NCI-H2196 treated with DMSO at 0.1 percent for 48 hours (cell line): ENCODE measurements around the gene GTPBP1.
A peak's percentile ranks its signal among the peaks of the same experiment; 100 is the strongest.

ENCODE experiments used
- DNase-seq: peaks from one replicate; lab custom pipeline; 2025; ENCODE audit not compliant: unreplicated experiment; lab: John Stamatoyannopoulos, UW

Gene GTPBP1

DNA sequence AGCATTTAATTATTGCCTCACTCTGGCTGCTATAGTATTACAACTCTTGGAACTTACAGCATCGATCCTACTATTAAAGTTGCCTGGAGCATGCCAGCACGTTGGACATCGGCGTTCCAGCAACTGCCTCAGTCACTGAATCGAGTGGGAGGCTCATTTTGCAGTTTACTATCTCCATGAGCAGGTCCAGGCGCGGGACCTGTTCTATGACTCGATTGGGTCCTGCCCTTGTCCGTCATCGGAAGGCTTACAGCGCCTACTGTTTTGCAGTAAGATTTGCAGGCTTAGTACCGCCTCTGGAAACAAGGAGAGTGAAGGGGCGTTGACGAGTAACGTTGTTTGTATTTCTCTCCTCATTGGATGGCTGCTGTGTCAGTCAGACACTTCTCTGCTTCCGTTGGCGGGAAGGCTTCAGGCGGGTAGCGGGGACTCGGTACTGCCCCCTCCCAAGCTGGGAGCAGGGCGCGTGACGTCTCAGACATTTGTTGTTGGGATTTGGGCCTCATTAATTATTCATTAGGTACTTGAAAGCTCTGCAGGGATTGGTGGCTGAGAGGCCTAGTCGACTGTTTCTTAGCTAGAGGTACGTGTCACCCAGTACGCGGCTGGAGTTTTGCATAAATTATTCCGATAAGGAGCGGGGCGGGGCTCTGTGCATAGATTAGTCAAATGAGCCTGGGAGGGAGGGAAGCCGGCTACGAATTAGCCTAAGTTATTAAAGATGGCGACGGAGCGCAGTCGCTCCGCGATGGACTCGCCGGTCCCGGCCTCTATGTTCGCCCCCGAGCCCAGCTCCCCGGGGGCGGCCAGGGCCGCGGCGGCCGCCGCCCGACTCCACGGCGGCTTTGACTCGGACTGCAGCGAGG is at the start of gene GTPBP1:
Gene GTPBP1, plus strand, starts transcription at position 710 of the 866 bp plus-strand sequence. Its CDS starts 12 bp downstream, at position 722.
- peak; percentile 95 for DNase-seq

GRCh38 chr22:38656256-38657044 is 49.3 kb upstream of the GTPBP1 start, which contains the start of the genes CBY1 and FAM227A:
Gene CBY1, plus strand, starts transcription at chr22:38656638. Its CDS starts 11,417 bp downstream, at chr22:38668055.
Gene FAM227A, minus strand, starts transcription at chr22:38656392. Its CDS starts 6,224 bp downstream, at chr22:38650168.
- DNase-seq: peak; percentile 66

- DNase-seq: no peak
Measured at GRCh38 chr22:38657045-38657909, 48.5 kb upstream of the GTPBP1 start.

- no peak for DNase-seq
Measured at GRCh38 chr22:38674888-38675287, 30.9 kb upstream of the GTPBP1 start.

DNA sequence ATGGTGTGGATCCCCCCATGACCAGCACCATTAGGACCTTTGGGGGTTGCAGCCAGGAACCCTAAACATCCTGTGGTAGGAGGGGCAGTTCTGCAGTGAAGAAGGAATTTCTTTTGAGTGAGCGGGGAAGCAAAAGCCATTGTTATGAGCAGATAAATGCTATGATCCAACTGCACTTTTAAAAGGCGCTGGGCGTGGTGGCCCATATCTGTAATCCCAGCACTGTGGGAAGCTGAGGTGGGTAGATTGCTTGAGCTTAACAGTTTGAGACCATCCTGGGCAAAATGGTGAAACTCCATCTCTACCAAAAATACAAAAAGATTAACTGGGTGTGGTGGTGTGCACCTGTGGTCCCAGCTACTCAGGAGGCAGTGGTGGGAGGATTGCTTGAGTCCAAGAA is 29.9 kb upstream of the GTPBP1 start:
- no peak for DNase-seq

DNA sequence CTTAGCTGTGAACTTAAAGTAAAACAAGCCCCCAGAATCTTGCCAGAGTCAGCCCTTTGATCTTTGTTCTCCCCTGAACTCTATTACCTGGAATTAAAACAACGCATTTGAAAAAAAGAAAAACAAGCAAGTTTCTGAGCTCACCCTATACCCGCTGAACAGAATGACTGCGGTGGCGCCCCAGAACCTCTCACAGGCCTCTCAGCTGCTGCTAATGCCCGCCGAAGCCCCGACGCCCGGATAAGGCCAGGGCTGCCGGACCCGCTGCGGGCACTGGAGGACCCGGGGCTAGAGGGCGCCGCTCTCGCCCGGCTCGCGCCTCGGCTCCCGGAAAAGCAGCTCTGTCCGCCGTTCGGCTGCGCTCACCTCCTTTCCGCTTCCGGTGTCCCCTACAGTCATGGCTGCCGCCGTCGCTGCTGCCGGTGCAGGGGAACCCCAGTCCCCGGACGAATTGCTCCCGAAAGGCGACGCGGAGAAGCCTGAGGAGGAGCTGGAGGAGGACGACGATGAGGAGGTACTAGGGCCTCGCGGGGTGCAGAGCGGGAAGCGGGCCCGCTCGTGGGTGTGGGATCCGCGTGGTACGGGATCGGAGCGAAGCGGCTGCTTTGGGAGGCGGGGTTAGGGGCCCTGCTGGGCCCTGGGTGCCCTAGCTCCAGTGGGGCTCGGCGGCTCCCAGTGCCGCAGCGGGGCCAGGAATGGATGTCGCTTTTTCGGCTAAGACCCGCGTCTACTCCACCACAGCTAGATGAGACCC is 24.0 kb upstream of the GTPBP1 start, which contains the start of gene TOMM22:
Gene TOMM22, plus strand, starts transcription at position 376 of the 754 bp plus-strand sequence. Its CDS starts 22 bp downstream, at position 398.
- DNase-seq: peak; percentile 66

DNA sequence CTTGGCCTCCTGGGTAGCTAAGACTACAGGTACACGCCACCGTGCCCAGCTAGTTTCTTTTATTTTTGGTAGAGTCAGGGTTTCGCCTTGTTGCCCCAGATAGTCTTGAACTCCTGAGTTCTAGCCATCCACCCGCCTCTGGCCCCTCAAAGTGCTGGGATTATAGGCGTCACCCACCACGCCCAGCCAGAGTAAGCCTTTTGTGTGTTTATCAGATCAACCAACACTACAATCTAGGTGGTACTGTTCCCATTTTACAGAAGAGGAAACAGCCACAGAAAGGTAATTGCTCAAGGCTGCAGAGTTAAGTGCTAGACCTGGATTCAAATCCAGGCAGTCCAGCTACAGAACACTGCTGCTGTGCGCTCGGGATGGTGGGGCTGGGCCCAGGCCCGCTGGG is 20.8 kb upstream of the GTPBP1 start:
- no peak for DNase-seq

DNA sequence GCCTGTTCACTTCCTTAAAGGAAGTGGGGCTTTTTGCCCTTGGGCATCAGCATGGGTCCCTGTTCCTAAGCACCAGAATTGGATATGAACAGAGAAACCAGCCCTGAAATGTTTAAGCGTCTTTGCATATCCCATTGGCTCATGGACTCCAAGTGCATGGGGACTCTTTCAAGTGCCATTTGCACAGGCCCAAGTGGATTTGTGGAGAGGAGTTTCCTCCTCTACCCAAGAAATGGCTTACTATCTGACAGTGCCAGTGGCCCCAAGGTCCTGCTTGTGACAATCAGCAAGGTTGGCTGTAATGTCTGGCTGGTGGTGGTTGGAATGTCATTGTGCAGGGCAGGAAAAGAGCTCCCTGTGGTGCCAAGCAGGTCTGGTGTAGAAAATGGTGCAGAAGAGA is 20.0 kb upstream of the GTPBP1 start:
- no peak for DNase-seq

DNA sequence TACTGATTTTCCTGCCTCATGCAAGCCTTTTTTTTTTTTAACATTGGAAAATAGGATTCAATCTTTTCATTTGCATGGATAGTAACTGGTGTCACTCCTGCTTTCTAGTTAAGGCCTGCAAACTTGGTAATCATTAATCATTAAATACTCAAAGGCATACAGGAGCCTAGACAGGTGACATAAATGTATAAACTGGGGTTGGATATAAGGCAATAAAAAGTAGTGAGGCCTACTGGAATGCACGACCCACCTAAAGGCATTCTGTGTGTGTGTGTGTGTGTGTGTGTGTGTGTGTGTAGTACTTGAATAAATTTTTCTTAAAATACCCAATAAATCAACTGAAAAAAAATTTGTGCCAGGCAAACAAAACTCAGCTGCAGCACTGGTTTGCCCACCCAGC is 16.1 kb upstream of the GTPBP1 start:
- DNase-seq: no peak

- no peak for DNase-seq
Measured at GRCh38 chr22:38694049-38694448, 11.7 kb upstream of the GTPBP1 start.

GRCh38 chr22:38694940-38695339 is 10.8 kb upstream of the GTPBP1 start:
- DNase-seq: no peak

DNA sequence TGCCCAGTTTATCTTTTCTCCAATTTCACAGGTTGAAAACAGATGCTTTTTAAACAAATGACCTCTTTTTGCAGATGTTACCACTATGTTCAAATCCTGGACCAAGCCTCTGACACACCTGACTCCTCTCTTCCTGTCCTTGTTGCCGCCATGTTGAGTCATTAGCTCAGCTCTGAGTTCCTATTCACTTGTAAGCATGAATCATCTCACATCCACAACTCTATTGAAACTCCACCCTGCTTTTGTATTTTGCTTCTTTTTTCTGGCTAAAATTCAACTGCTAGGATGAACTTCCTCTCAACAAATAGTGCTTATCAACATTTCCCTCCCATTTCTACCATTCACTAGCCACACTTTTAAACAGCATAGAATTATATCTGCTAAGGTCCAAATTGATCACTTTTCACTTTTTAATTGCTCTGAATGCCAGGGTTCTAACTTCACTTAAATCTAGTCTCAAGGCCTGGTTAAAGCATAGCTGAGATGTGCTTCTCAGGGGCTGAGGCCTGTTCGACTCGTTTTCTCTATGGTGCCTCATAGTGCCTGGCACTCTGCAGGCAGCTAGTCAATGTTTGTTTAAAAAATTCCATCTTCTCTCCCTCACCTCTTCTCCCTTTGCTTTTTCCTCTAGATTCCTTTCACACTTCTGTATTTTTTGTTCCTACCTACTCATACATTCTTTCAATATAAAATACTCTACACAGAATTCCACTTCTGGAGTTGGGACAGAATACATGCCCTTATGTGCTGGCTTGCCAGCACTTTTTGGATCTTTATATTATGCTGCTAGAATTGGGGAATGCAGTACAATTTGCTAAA is 8.9 kb upstream of the GTPBP1 start:
- no peak for DNase-seq

- DNase-seq: no peak
Measured at GRCh38 chr22:38697425-38698089, 8.2 kb upstream of the GTPBP1 start.

DNA sequence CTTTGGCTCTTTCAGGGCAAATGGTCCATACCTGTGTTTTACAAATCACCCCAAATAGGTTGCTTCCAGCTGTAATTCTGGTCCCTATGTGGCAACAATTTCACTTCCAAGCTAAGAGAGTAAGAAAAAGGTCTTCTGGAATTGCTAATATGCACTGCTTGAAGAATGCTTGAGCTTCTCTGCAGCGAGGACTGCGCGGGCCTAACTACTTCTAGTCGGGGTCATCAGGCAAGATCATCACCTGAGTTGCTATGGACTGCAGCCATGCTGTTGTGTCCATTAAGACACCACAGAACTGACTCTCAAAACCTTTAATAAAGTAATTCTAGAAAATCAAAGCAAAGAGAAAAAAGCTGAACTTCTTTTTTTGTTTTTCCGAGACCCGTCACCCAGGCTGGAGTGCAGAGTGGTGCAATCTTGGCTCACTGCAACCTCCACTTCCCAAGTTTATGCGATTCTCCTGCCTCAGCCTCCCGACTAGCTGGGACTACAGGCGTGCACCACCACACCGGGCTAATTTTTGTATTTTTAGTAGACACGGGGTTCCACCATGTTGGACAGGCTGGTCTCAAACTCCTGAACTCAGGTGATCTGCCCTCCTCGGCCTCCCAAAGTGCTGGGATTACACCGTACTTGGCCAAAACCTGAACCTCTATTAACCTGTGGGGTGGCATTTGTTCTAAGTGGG is 7.2 kb upstream of the GTPBP1 start:
- DNase-seq: no peak

DNA sequence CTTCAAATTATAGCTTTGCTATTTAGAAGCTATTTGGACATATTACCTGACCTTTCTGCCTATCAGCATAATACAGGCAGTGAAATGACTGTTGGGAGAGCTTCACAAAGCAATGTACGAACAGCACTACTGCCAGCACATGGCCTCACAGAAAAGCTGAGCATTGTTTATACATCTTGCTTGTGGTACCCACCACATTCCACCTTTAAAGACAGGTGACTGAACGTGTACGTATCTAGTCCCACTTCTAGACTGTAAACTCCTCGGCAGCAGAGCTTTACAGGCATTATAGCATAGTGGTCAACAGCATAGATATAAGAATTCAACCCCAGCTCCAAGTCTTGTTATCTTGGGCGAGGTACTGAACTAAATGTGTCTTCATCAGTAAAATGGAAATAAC is 6.6 kb upstream of the GTPBP1 start:
- no peak for DNase-seq

DNA sequence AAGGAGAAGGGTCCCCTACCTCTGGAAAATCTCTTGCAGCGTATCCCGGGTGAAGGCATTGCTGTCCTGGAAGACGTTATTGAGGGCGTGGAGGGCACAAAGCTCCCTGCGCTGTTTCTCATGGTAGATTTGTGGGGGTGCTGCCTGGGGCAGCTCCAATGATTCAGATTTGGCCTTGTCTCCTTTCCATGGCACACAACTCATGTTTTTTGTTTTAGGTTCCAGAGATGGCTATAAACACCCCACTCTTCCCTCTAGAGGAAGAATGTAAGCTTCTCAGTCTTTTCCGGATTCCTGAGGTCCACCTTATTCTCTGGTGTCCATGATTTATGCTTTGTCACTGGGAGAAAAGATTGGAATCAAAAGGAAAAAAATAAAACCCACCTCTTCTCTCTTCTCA is 6.0 kb upstream of the GTPBP1 start:
- DNase-seq: no peak

DNA sequence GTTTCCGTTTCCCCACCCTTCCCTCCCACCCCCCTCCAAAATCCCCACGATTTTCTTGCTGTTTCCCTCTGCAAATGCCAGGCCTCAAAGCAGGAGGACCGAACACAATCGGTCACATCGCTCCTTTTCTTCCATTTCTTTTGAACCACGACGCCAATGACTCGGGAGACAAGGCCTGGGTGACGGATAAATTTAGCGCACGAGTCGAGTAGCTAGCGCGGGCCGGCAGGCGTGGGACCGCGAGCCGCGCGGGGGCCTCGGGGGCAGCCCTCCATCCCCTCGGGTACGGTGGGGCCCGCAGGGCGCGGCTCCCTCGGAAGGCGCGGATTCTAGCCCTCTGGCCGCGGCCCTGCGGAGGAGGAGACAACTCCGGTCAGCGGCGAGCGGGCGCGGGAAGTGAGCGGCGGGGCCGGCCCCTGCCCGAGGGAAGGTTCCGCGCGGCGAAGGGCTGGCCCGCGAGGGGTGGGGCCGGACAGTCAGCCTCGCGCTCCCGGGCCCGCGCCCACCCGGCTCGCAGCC is 5.4 kb upstream of the GTPBP1 start:
- DNase-seq: no peak
